Smooth muscle cell of the brain vasculature (primary cell): ENCODE measurements around the gene GCNA.
"Not testable (repeated sequence)": the region's sequence is repeated elsewhere in the genome, so short reads cannot be mapped to it uniquely, and the experiment has no call there.

Experiments used
- DNase-seq: peaks from one replicate; pipeline ENCODE4 v3.0.0-alpha.2; 2012; ENCODE audit warnings: low read depth, low spot score

The GCNA gene

DNA sequence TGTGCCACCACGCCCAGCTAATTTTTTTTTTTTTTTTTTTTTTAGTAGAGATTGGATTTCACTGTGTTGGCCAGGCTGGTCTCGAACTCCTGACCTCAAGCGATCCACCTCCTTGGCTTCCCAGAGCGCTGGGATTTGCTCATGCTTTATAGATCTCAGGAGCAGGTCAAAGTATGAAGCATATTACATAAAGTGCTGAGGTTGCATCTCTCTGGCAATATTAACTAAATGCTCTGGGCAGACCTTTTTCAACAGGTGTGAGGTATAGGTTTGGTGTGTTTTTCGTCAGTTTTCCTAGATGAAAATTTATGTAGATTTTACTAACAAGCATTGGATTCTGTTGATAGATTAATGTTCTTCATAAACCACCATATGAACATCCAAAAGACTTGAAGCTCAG lies 19.3 kb upstream of the GCNA start:
- no peak for DNase-seq

- not testable (repeated sequence) for DNase-seq
These were observed 18.5 kb upstream of the GCNA start for GRCh38 chrX:71559773-71560172.

GRCh38 chrX:71563921-71564320 lies 14.3 kb upstream of the GCNA start:
- DNase-seq: no peak

DNA sequence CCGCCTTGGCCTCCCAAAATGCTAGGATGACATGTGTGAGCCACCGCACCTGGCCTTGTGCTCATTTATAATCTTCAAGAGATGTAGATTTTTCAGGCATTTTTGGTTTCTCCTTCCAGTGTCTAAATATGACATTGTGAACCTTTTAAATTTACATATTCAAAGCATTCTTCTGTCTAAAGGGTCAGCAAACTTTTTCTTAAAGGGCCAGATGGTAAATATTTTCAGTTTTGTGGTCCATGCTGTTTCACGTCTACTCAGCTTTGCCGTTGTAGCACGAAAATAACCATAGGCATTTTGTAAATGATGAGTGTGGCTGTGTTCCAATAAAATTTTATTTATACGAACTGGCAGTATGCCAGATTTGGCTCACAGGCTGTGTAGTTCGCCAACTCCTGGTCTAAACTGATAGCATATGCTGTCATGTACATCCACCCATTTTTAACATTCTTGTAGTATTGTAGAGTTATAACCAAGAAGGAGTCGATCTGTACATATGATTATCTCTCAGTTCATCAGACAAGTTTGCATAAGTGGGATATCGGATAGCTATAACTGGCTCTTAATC lies 12.7 kb upstream of the GCNA start:
- no peak for DNase-seq

GRCh38 chrX:71571390-71571789 lies 6.8 kb upstream of the GCNA start:
- not testable (repeated sequence) for DNase-seq

GRCh38 chrX:71573590-71573989 lies 4.6 kb upstream of the GCNA start:
- no peak for DNase-seq

DNA sequence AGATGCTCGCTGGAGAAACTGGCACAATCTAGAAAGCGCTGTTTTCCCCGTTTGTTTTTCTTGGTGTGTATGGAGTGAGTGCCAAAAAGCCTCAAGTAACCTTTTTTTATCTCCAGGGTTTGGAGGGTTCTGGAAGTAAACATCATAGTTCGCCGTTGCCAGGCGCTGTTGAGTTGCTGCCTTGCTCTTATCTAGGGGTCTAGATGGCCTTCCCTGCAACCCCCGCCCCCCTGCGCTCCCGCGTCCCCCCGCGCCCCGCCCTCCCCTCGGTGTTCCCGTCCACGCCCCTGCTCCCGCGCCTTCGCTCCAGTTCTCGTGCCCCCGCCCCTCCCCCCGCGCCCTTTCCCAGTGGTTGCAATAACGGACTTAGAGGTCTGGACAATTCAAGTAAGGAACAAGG lies 555 bp upstream of the GCNA start:
- DNase-seq: no peak

- DNase-seq: no peak
These were observed 1.1 kb downstream of the GCNA start for GRCh38 chrX:71579136-71579989.

DNA sequence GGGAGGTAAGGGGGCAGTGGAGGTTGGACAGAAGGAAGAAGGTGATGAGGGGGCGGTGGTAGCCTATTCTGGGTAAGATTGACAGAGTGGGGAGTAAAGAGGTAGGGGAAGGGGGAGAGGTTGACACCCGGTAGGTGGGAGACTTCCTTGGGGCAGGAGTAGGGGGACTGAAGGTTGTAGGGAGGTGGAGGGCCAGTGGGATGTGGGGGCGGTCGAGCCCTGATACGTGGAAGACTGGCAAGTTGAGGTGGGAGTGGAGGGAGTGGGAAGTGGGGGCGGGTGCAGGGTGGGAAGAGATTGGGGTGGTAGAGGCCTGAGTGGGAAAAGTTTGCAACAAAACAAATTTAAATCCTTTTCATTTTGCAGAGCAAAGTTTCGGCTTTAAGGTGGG lies 1.7 kb downstream of the GCNA start:
- DNase-seq: no peak

GRCh38 chrX:71581210-71581609 lies 3.0 kb downstream of the GCNA start:
- no peak for DNase-seq

GRCh38 chrX:71586929-71587328 lies 8.7 kb downstream of the GCNA start:
- no peak for DNase-seq

GRCh38 chrX:71593210-71593609 lies 15.0 kb downstream of the GCNA start:
- DNase-seq: not testable (repeated sequence)

DNA sequence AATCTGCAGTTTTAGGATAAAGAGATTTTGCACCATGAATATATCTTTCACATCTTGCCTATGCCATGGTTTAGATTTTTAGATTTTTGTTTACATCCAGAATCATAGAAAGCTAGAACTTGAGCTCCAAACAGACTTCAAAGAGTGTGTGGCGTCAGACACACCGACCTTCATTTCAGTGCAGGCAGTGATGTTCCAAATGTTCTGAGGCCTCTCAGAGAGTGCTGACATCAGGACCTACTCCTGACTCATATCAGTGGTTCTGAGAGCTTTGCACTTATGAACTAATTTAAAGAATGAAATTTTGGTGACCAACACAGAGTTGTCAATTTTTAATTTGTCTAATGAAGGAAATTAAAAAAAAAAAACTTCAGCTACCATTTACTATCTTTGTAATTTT lies 21.7 kb downstream of the GCNA start:
- no peak for DNase-seq

DNA sequence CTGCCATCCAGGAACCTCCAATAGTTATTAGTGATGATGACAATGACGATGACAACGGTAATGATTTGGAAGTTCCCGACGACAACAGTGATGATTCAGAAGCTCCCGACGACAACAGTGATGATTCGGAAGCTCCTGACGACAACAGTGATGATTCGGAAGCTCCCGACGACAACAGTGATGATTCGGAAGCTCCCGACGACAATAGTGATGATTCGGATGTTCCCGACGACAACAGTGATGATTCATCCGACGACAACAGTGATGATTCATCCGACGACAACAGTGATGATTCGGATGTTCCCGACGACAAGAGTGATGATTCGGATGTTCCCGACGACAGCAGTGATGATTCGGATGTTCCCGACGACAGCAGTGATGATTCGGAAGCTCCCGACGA lies 25.4 kb downstream of the GCNA start:
- DNase-seq: no peak

- no peak for DNase-seq
These were observed 25.9 kb downstream of the GCNA start for GRCh38 chrX:71604141-71604540.

DNA sequence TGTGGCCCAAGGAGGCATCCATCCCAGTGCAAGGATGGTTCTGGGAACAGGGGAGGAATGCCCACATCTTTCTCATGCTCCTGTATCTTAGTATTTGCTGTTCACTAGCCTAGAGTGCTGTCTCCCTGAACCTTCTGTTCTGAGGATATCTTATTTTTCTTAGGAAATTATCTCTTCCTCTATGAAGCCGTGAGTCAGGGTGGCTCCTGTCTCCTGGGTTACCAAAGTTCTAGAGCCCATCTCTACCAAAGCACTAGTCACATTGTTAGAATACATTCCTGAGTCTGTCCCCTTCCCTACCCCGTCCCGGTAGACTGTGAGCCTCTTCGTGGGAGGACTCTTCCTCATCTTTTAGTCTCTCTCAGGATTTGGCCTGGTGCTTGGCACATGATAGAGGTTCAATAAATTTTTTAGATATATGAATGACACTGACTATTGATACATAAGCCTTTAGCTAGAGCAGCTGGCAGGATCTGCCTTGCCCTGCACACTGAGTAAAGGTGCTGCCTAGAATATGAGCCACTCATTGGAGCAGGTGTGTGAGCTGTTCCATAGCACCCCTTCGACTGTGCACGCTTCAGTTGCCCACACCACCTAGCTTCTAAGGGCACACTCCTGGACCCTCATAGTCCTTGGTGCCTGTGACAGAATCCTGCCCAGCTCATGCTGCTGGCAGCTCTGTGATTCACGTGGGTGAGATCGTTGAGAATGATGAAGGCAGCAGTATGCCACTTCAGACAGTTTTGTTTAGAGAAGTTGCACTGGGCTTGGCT lies 26.7 kb downstream of the GCNA start:
- no peak for DNase-seq

GRCh38 chrX:71606536-71607216 lies 28.4 kb downstream of the GCNA start:
- DNase-seq: no peak

- no peak for DNase-seq
These were observed 29.3 kb downstream of the GCNA start for GRCh38 chrX:71607488-71607887.

DNA sequence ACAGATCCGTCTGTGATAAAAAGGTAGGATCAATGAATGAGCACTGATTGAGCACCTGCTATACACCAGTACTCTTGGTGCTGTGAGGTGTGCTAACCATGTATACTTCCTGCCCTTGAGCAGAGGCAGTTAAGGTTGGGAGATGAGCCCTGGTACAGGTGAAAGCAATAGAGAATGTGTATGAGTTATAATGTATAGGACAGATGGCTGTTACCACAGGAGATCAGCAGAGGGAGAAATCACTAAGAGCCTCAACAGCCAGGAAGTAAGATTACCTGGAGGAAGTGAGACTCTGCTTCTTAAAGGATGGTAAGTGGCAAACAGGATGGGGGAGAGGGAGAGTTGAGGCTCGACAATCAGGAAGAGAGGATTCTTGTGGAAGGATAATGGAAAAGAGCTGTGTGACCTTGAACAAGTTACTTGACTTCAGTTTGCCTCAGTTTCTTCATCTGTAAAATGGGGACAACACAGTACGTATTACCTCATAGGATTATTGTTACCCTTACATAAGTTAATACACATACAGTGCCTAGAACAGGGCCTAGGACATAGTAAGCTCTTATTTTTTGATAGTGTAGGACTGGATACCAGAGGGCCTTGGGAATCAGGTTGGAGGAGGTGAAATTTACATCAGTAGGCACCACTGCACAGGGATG lies 31.0 kb downstream of the GCNA start:
- no peak for DNase-seq

GRCh38 chrX:71611736-71612135 lies 33.5 kb downstream of the GCNA start:
- DNase-seq: not testable (repeated sequence)

GRCh38 chrX:71612256-71612655 lies 34.0 kb downstream of the GCNA start:
- DNase-seq: no peak

GRCh38 chrX:71615056-71615455 lies 36.8 kb downstream of the GCNA start:
- no peak for DNase-seq
